HepG2 (cell line): ENCODE results near the gene OXGR1. TPM values are rescaled to one million over a fixed set of nuclear protein-coding genes. Genes with fewer than 3 reads are reported as not detected.

Source experiments
- ATAC-seq: fragments of 200-7000 bp; cut with Tn5 transposase; 3 replicates; pipeline ENCODE4 v1.9.1; 2020; ENCODE audit warnings: mild to moderate bottlenecking, moderate library complexity
- BruUV-seq: library from RNA; stranded (reverse); fragments of 400-500 nt; replicated peaks from 2 replicates; lab custom pipeline; 2021; lab: Mats Ljungman, UMichigan
- CTCF ChIA-PET: fragments of 300-600 bp; formaldehyde crosslinking; extraction: SDS; loops from one replicate; lab custom pipeline; 2021; ENCODE audit warnings: low total read pairs, inconsistent platforms, low intra/inter-chr PET ratio; lab: Yijun Ruan, JAX
- POLR2A ChIA-PET: fragments of 350-600 bp; sonication (Branson Sonifier 250); formaldehyde crosslinking; loops from one replicate; lab custom pipeline; 2020; ENCODE audit warnings: antibody characterized with exemption, inconsistent platforms; lab: Yijun Ruan, JAX
- DNase-seq: peaks from one replicate; pipeline ENCODE4 v3.0.0-alpha.2; 2015; ENCODE audit warnings: low spot score
- FAIRE-seq: peaks from 3 replicates; lab custom pipeline; 2011; peaks lifted over from hg19 to GRCh38; lab: Jason Lieb, UNC
- H2AFZ ChIP-seq: one replicate; pipeline ENCODE4 v1.6.1; 2011; ENCODE audit warnings: low read length, inconsistent platforms
- H3K27ac ChIP-seq: fragments of 300-600 bp; 3 replicates; pipeline ENCODE4 v1.8.0; 2011; ENCODE audit warnings: mixed run types, mild to moderate bottlenecking, mixed read lengths, low read length, inconsistent platforms; ENCODE audit not compliant: insufficient read depth; ENCODE audit errors: extremely low read length
- H3K27me3 ChIP-seq, 2 experiments: fragments of 200-600 bp in 1 of 2; 2 replicates in 1 of 2; 3 replicates in 1 of 2; pipeline versions ENCODE4 v1.6.0 to v1.8.0; 2011; ENCODE audit warnings: low read length in 2 of 2, mild to moderate bottlenecking in 2 of 2, moderate library complexity in 2 of 2, inconsistent platforms in 1 of 2; ENCODE audit not compliant: insufficient read depth in 2 of 2, control insufficient read depth in 1 of 2
- H3K36me3 ChIP-seq, 2 experiments: fragments of 200-600 bp in 1 of 2; replicated peaks in 1 of 2; 2 replicates in 1 of 2; 3 replicates in 1 of 2; pipeline versions ENCODE4 v1.5.1 to v1.8.0; 2011; ENCODE audit warnings: low read length in 2 of 2, inconsistent platforms in 1 of 2; ENCODE audit not compliant: insufficient read depth in 2 of 2, control insufficient read depth in 1 of 2
- H3K4me1 ChIP-seq: 2 replicates; pipeline ENCODE4 v1.5.1; 2012; ENCODE audit warnings: low read length, inconsistent platforms; ENCODE audit not compliant: insufficient read depth
- H3K4me2 ChIP-seq: 2 replicates; pipeline ENCODE4 v1.6.0; 2011; ENCODE audit warnings: low read depth, low read length, inconsistent platforms
- H3K4me3 ChIP-seq, 3 experiments: fragments of 200-600 bp in 1 of 3; sonication (generic), shearing (Covaris generic) in 1 of 3; replicated peaks in 1 of 3; 2 replicates each; pipeline ENCODE4 v1.5.1; 2011 to 2016; ENCODE audit warnings: low read length in 3 of 3, inconsistent platforms in 2 of 3, low read depth in 2 of 3, mild to moderate bottlenecking in 2 of 3, control low read depth in 1 of 3, mixed read lengths in 1 of 3; ENCODE audit not compliant: insufficient read depth in 1 of 3
- H3K79me2 ChIP-seq: one replicate; pipeline ENCODE4 v1.6.1; 2011; ENCODE audit warnings: low read length, inconsistent platforms; ENCODE audit not compliant: insufficient read depth
- H3K9ac ChIP-seq: 2 replicates; pipeline ENCODE4 v1.6.0; 2011; ENCODE audit warnings: mild to moderate bottlenecking, low read depth, low read length, inconsistent platforms; ENCODE audit not compliant: insufficient read depth
- H3K9me3 ChIP-seq: 2 replicates; pipeline ENCODE4 v1.5.1; 2012; ENCODE audit warnings: mild to moderate bottlenecking, low read length
- H4K20me1 ChIP-seq: 2 replicates; pipeline ENCODE4 v1.6.0; 2011; ENCODE audit warnings: inconsistent platforms, mild to moderate bottlenecking, low read length, moderate library complexity; ENCODE audit not compliant: insufficient read depth
- ARNT2 ChIP-seq: sonication (generic); formaldehyde crosslinking; IDR thresholded peaks from 2 replicates; pipeline ENCODE4 v1.8.0; 2022; ENCODE audit warnings: mild to moderate bottlenecking, low read depth, missing genetic modification reagents, moderate library complexity
- E2F1 ChIP-seq: sonication (generic); formaldehyde crosslinking; IDR thresholded peaks from 2 replicates; pipeline ENCODE4 v1.5.0; 2020; ENCODE audit warnings: missing genetic modification reagents
- FOXC1 ChIP-seq: sonication (generic); formaldehyde crosslinking; IDR thresholded peaks from 2 replicates; pipeline ENCODE4 v1.8.0; 2022; ENCODE audit warnings: mild to moderate bottlenecking, missing genetic modification reagents, borderline replicate concordance
- FOXO4 ChIP-seq: sonication (generic); formaldehyde crosslinking; conservative IDR thresholded peaks from 2 replicates; pipeline ENCODE4 v1.8.1; 2023; ENCODE audit warnings: missing genetic modification reagents
- KLF15 ChIP-seq: sonication (generic); formaldehyde crosslinking; IDR thresholded peaks from 2 replicates; pipeline ENCODE4 v1.8.1; 2023; ENCODE audit warnings: borderline replicate concordance, mild to moderate bottlenecking, inconsistent platforms, missing genetic modification reagents, mixed read lengths
- MXD3 ChIP-seq: IDR thresholded peaks from 2 replicates; pipeline ENCODE4 v1.6.1; 2016; ENCODE audit warnings: mild to moderate bottlenecking, missing biosample characterization, missing genetic modification reagents
- NFE2 ChIP-seq: sonication (generic); formaldehyde crosslinking; IDR thresholded peaks from 2 replicates; pipeline ENCODE4 v1.4.0; 2020; ENCODE audit warnings: missing genetic modification reagents
- NPAS2 ChIP-seq: sonication (generic); formaldehyde crosslinking; IDR thresholded peaks from 2 replicates; pipeline ENCODE4 v1.8.0; 2022; ENCODE audit warnings: mild to moderate bottlenecking, missing genetic modification reagents, borderline replicate concordance
- POLR2AphosphoS5 ChIP-seq: IDR thresholded peaks from 2 replicates; pipeline ENCODE4 v1.6.1; 2012; ENCODE audit warnings: low read depth, low read length
- PRDM4 ChIP-seq: sonication (generic); formaldehyde crosslinking; IDR thresholded peaks from 2 replicates; pipeline ENCODE4 v1.9.0; 2021; ENCODE audit warnings: missing genetic modification reagents, borderline replicate concordance
- REL ChIP-seq: sonication (generic); formaldehyde crosslinking; conservative IDR thresholded peaks from 2 replicates; pipeline ENCODE4 v1.8.0; 2022; ENCODE audit warnings: mild to moderate bottlenecking, missing genetic modification reagents, moderate library complexity
- SMAD1 ChIP-seq: sonication (generic); formaldehyde crosslinking; IDR thresholded peaks from 2 replicates; pipeline ENCODE4 v1.4.0; 2020; ENCODE audit warnings: missing genetic modification reagents, low read depth, mild to moderate bottlenecking, borderline replicate concordance
- SUZ12 ChIP-seq: fragments of 150-350 bp; IDR thresholded peaks from 2 replicates; pipeline ENCODE4 v1.6.1; 2014; ENCODE audit warnings: low read depth, low read length
- ZC3H4 ChIP-seq: sonication (generic); formaldehyde crosslinking; IDR thresholded peaks from 2 replicates; pipeline ENCODE4 v1.4.0; 2020; ENCODE audit warnings: missing genetic modification reagents, borderline replicate concordance
- ZNF207 ChIP-seq: fragments of 450-650 bp; IDR thresholded peaks from 2 replicates; pipeline ENCODE4 v1.6.1; 2016; ENCODE audit warnings: antibody characterized with exemption, borderline replicate concordance
- ZNF44 ChIP-seq: sonication (generic); formaldehyde crosslinking; IDR thresholded peaks from 2 replicates; pipeline ENCODE4 v1.5.1; 2020; ENCODE audit warnings: mild to moderate bottlenecking, missing genetic modification reagents
- ZNF549 ChIP-seq: sonication (generic); formaldehyde crosslinking; IDR thresholded peaks from 2 replicates; pipeline ENCODE4 v1.5.0; 2020; ENCODE audit warnings: missing genetic modification reagents
- ZNF704 ChIP-seq: sonication (generic); formaldehyde crosslinking; IDR thresholded peaks from 2 replicates; pipeline ENCODE4 v1.8.1; 2023; ENCODE audit warnings: mild to moderate bottlenecking, inconsistent platforms, moderate library complexity, missing genetic modification reagents, borderline replicate concordance
- WGBS: methylation state at CpG from one replicate; pipeline ENCODE4 v1.1.6; 2017; ENCODE audit warnings: low lambda C conversion rate; 5-methylcytosine and 5-hydroxymethylcytosine counted together
- in situ Hi-C: cut with HindIII; loops from 2 replicates; pipeline ENCODE4 v1.10.0; 2017; ENCODE audit warnings: low pct_unique_long_range_greater_than_20kb; ENCODE audit not compliant: extremely low pct_ligation_motif_present
- intact Hi-C: fragments of 100-400 bp; cut with micrococcal nuclease; formaldehyde crosslinking; loops from one replicate; pipeline ENCODE4 v1.10.0; 2022; ENCODE audit not compliant: unreplicated experiment
- polyA plus RNA-seq, 8 experiments: library from polyadenylated mRNA; depleted of rRNA in 3 of 8; stranded (reverse) in 7 of 8; unstranded in 1 of 8; fragments of >200 nt; fragmentation: Illumina TruSeq in 4 of 8; extraction: Trizol in 4 of 8; gene quantifications; 2 replicates each; pipeline versions ENCODE4 v1.2.1 to v1.2.3, GENCODE V29; 2011 to 2016; ENCODE audit warnings: low read depth in 4 of 8, missing spikeins in 1 of 8, mixed read lengths in 1 of 8; ENCODE audit not compliant: insufficient read depth in 1 of 8
- total RNA-seq, 5 experiments: library from RNA; depleted of rRNA; stranded (reverse); fragments of >200 nt; fragmentation: Illumina TruSeq; extraction: Trizol; gene quantifications; 2 replicates each; pipeline ENCODE4 v1.2.3, GENCODE V29; 2016; ENCODE audit warnings: low read depth in 1 of 5

Gene OXGR1
- total and polyA plus RNA-seq, 2 of the 13 experiments (the other 11 are each of a cell fraction or from before 2014, with no cell fraction given), result not detected

- FAIRE-seq, result no peak
- POLR2A ChIA-PET, result no interaction called here
These were observed 3.8 kb upstream of the OXGR1 start for GRCh38 chr13:96998051-96998450.

More at GRCh38 chr13:96998051-96998450, 3.8 kb upstream of the OXGR1 start:
- in situ Hi-C loops (no loop called here), intact Hi-C loops (no loop called here)
- no TSS peak for BruUV-seq
- WGBS, result 0% methylated on average over 2 of the region's 2 CpGs
- Histone ChIP-seq H3K79me2 (no peaks in the 10 kb centered on the region), H3K4me1 (no peaks in the 10 kb centered on the region), H3K4me2 (no peak overlapping the region), H3K27me3 (peaks cover 1 to 20% of the 10 kb centered on the region in 2 experiments; a peak in 3 of 5 replicates), H3K36me3 (no peaks in the 10 kb centered on the region), H3K4me3 (no peak overlapping the region), H2AFZ (no peak overlapping the region), H3K27ac (no peak overlapping the region), H3K9ac (no peak overlapping the region), H4K20me1 (no peaks in the 10 kb centered on the region), H3K9me3 (no peaks in the 10 kb centered on the region)
- no peak for DNase-seq
- TF ChIP-seq ZNF44 (CRISPR knock-in tag) (no peak), ZNF207 (no peak), FOXO4 (CRISPR knock-in tag) (no peak), E2F1 (CRISPR knock-in tag) (no peak), FOXC1 (no peak), POLR2AphosphoS5 (no peak), MXD3 (CRISPR knock-in tag) (no peak), KLF15 (CRISPR knock-in tag) (no peak), NFE2 (CRISPR knock-in tag) (no peak), REL (CRISPR knock-in tag) (no peak), ZNF549 (no peak), ARNT2 (CRISPR knock-in tag) (no peak), PRDM4 (CRISPR knock-in tag) (no peak), NPAS2 (CRISPR knock-in tag) (no peak), SUZ12 (no peak), SMAD1 (CRISPR knock-in tag) (no peak), ZC3H4 (CRISPR knock-in tag) (no peak), ZNF704 (CRISPR knock-in tag) (no peak)
- CTCF ChIA-PET, result no interaction called here
- ATAC-seq, result no peak
